ENCODE measurements around the gene SMG6.

The SMG6 gene

DNA sequence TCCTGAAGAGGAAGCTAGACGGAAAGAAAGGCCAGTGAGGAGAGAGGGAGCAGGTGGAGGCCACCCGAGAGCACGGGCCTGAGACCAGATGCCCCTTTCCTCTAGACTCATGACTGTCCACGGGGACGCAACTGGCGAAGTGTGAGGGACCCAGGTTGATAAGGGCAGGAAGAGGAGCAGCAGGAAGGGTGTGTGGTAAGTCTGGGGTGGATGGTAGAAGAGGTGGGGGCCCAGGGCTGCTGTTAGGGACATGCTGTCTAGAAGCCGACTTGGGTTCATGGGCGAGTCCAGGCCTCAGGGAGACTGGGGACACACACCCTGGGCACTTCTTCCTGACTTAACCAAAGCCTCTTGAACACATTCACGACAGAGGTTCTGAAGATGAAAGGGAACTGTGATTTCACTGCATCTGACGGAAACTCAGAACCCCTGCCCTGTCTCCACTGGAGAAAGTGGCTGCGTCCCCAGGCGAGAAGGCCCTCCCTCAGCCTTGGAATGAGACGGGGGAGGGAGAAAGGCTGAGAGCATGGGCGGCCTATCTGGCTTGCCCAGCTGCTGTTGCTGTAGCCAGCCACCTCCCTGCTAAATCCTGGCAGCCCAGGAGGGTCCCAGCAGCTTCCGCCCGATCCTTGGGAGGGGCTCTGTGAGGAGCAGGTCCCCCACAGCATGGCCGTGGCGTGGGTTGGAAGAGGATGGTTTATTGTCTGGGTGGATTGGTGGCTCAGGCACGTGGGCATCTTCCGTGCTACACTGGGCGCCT is 242.7 kb downstream of the SMG6 start:
- DNase-seq (ENCODE audit: low read depth, low spot score): no peak

DNA sequence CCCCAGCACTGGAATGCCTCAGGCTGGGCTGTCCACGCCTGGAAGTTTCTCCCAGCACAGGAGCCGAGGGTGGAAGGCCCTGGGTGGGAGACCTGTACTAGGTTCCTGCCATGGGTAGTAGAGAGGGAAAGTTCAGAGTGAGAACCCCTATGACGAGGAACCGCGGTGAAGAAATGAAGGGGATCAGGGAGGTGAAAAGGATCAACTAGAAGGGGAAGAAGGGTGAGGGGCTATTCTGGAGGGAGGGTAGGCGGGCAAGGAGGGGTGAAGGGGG is 243.3 kb downstream of the SMG6 start:
- no peak for DNase-seq (ENCODE audit: low read depth, low spot score)

DNA sequence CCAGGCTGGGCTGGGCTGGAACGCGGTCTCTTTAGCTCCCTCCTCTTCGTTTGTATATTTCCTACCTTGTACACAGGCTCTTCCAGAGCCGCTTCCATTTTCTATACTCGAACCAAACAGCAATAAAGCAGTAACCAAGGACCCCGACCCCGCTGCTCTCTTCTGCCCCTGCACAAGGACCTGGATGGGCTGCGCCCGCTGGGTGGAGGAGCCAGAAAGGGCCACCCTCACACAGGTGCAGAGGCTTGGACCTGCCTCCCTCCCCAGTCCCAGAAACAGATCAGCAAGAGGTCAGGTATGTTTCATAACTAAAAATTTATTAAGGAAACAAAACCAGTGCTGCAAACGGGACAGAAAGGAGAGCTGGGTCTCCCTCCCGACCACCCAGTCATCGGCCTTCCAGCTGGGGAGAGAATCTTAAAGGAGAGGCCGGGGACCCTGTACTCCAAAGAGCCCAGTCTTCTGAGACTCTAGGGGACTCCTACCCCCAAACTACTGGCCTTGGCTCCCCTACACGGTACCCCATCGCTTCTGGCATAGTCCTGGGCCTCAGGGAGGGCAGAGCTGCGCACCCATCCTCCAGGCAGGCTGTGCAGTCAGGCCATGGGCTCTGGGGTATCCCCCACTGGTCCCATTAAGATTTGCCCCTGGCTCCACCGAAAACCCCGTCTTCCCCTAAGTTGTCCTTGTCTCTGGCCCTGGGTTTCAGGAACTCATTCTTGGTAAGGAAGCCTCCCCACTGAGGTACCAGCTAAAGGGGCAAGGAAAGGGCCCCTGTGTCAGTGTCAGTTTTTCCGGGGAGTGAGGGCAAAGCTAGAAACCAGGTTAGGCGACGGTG is 243.8 kb downstream of the SMG6 start:
- DNase-seq (ENCODE audit: low read depth, low spot score): no peak

DNA sequence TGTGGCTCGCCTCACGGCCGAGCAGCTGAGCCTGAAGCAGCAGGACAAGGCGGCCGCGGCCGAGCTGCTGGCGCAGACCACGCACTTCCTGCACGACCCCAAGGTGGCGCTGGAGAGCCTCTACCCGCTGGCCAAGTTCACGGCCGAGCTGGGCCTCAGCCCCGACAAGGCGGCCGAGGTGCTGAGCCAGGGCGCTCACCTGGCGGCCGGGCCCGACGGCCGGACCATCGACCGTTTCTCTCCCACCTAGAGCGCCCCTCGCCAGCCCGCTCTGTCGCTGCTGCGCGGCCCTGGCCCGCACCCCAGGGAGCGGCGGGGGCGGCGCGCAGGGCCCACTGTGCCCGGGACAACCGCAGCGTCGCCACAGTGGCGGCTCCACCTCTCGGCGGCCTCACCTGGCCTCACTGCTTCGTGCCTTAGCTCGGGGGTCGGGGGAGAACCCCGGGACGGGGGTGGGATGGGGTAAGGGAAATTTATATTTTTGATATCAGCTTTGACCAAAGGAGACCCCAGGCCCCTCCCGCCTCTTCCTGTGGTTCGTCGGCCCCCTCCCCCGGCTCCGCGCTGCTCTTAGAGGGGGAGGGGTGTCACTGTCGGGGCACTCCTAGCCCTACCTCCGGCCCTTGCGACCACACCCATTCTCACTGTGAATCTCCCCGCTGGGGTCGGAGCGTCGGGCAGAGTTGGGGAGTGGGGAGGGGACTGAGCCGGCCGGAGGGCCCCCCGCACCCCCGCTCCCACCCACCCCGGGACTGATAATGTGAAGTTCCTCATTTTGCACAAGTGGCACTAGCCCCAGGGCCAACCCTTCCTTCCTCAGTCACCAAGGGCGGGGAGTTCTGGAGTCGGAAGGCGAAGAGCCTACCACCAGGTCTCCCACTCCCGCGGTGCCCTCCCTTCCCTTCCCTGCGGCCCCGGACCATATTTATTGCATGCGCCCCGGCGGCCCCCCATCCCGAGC is 244.7 kb downstream of the SMG6 start:
- DNase-seq (ENCODE audit: low read depth, low spot score): no peak

- no peak for DNase-seq (ENCODE audit: low read depth, low spot score)
Observed at GRCh38 chr17:2057760-2058585, 245.6 kb downstream of the SMG6 start.

- no peak for DNase-seq (ENCODE audit: low read depth, low spot score)
Observed at GRCh38 chr17:2057175-2057759, 246.3 kb downstream of the SMG6 start.

DNA sequence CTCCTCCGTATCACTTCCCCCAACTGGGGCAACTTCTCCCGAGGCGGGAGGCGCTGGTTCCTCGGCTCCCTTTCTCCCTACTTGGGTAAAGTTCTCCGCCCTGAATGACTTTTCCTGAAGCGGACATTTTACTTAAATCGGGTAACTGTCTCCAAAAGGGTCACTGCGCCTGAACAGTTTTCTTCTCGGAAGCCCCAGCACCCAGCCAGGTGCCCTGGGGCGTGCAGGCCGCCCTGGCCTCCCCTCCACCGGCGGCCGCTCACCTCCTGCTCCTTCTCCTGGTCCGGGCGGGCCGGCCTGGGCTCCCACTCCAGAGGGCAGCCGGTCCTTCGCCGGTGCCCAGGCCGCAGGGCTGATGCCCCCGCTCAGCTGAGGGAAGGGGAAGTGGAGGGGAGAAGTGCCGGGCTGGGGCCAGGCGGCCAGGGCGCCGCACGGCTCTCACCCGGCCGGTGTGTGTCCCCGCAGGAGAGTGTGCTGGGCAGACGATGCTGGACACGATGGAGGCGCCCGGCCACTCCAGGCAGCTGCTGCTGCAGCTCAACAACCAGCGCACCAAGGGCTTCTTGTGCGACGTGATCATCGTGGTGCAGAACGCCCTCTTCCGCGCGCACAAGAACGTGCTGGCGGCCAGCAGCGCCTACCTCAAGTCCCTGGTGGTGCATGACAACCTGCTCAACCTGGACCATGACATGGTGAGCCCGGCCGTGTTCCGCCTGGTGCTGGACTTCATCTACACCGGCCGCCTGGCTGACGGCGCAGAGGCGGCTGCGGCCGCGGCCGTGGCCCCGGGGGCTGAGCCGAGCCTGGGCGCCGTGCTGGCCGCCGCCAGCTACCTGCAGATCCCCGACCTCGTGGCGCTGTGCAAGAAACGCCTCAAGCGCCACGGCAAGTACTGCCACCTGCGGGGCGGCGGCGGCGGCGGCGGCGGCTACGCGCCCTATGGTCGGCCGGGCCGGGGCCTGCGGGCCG is 247.1 kb downstream of the SMG6 start:
- DNase-seq (ENCODE audit: low read depth, low spot score): no peak

- no peak for DNase-seq (ENCODE audit: low read depth, low spot score)
Observed at GRCh38 chr17:2055292-2056205, 248.0 kb downstream of the SMG6 start.

DNA sequence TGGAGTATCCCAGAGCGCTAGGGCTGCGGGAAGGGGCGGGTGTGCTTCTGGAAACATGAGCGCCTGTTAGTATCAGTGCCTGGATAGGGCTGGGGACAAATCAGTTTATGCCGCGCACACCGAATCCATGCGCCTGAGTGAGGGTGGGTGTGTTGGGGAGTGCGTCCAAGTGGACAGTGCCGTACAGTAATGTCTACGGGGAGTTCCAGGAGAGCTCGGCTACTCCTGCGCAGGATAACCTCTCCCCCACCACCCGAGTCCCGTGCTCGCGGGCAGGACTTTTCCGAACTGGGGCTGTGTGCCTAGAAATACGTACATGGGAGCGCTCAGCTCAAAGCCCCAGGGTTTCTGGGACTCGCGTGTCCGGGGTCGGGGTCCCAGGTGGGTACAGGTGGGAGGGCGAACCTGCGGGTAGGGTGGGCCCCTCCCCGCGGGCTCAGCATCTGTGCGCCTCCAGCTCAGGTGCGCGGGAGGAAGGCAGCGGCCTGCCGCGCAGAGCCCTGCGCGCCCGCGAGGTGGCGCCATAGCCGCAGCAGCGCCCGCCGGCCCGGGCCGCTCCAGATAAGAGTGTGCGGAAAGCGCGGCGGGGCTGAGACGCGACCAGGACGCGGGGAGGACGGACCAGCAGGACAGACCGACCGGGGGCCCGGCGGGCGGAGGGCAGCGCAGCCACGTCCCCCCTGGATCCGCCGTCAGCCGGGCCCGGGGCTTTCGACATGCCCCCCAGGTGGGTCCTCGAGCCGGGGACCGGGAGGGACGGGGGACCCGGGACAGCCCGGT is 248.9 kb downstream of the SMG6 start, which contains the start of gene HIC1:
TSS of gene HIC1 (plus strand) at position 592 of the 780 bp plus-strand sequence. CDS start 1,588 bp downstream, outside the sequence.
- no peak for DNase-seq (ENCODE audit: low read depth, low spot score)

DNA sequence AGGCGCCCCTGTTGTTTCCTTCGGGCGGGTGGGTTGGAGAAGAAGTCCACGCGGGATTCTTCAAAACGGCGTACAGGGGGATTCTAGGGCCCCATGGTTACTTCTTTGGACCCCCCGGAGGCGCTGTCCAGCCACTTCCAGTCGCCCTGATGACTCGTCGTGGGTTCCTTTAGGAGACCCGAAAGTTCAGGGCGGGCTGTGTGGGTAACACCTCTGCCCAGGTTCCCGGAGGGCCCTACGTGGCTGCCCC is 249.4 kb downstream of the SMG6 start:
- no peak for DNase-seq (ENCODE audit: low read depth, low spot score)

DNA sequence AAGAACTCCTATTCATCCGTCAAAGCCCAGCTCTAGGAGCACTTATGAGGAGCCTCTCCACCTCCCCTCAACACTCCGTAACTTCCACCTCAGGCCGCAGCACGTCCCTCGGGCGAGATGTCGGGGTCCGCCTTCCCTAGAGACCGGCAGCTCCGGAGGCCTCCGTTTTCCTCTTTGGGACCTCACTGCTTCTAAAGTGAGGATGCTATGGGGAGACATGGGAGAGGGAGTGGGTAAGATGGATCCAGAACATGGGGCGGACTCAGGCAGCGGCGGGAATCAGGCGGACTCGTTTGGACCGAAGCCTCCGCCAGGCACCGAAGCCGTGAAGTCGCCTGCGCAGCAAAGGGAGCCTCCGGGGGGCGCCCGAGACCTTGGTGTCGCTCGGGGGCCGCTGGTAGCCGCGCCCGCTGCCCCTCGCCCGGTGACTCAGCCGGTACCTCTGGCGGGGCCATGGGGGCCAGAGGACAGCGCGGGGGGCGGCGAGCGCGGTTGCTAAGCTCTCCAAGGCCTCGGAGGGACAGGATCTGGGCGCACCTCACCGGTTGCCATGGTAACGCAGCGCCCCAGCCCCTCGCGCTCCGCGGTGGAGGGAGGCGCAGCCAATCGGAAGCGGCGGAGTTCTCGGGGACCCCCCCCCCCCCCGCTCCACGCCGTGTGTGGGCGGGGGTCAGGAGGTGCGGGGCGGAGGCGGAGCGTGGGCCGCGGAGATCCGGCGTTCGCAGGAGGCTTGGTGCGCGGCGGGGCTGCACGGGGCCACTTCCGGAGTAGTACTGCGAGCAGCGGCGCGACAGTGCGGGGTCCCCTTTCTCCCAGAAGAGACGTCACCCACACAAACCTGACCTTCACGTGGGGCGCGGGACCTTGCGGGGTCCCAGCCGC is 250.0 kb downstream of the SMG6 start:
- DNase-seq (ENCODE audit: low read depth, low spot score): no peak

DNA sequence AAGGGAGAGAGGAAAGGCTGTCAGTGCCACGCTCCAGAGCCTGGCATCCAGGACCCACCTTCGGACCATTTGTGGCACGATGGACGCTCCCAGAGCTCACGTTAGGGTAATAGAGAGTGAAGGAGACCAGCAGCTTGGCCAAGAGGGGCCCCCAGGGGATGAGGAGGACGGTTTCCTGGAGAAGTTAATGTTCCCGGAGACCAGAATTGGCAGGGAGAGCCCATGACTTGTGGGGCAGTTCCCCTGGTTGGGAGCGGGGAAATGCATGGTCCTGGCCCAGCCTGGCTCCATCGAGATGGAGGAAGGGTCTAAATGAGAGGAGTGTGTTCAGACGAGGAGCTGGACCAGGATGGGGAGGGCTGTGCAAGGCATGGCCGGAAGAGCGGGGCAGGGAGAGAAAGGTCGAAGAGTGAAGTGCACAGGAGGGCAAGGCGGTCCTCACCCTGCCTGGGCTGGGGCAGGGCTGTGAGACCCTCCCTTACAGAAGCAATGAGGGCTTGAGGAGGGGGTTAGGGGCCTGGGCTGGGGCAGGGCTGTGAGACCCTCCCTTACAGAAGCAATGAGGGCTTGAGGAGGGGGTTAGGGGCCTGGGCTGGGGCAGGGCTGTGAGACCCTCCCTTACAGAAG is 251.5 kb downstream of the SMG6 start:
- no peak for DNase-seq (ENCODE audit: low read depth, low spot score)

- no peak for DNase-seq (ENCODE audit: low read depth, low spot score)
Observed at GRCh38 chr17:2051061-2051932, 252.3 kb downstream of the SMG6 start.

GRCh38 chr17:2050300-2051060 is 253.1 kb downstream of the SMG6 start:
- DNase-seq (ENCODE audit: low read depth, low spot score): no peak
